HG03378 (cell line): ENCODE data around the gene PCSK1N.

Experiments used
- ATAC-seq: cut with Tn5 transposase; IDR thresholded peaks from one replicate; pipeline ENCODE4 v1.9.1; 2021; ENCODE audit warnings: mild to moderate bottlenecking, moderate library complexity; ENCODE audit not compliant: unreplicated experiment

Gene PCSK1N

GRCh38 chrX:48791063-48791820 is 44.2 kb downstream of the PCSK1N start:
- no peak for ATAC-seq

GRCh38 chrX:48790477-48790876 is 44.9 kb downstream of the PCSK1N start:
- no peak for ATAC-seq

- ATAC-seq, result no peak
Measured at GRCh38 chrX:48789366-48790220, 45.8 kb downstream of the PCSK1N start.

- no peak for ATAC-seq
Measured at GRCh38 chrX:48787505-48788443, 47.6 kb downstream of the PCSK1N start.

GRCh38 chrX:48786825-48787504 is 48.4 kb downstream of the PCSK1N start:
- no peak for ATAC-seq

- ATAC-seq, result no peak
Measured at GRCh38 chrX:48786341-48786800, 49.0 kb downstream of the PCSK1N start, which contains the start of gene GATA1. Gene GATA1, plus strand, starts transcription at chrX:48786590. Its CDS starts 4,520 bp downstream, at chrX:48791110.

GRCh38 chrX:48785540-48786214 is 49.7 kb downstream of the PCSK1N start:
- no peak for ATAC-seq

- ATAC-seq, result no peak
Measured at GRCh38 chrX:48785186-48785539, 50.2 kb downstream of the PCSK1N start.

- no peak for ATAC-seq
Measured at GRCh38 chrX:48784726-48785125, 50.7 kb downstream of the PCSK1N start.

GRCh38 chrX:48782795-48783194 is 52.6 kb downstream of the PCSK1N start:
- no peak for ATAC-seq

GRCh38 chrX:48782216-48782615 is 53.2 kb downstream of the PCSK1N start:
- ATAC-seq, result no peak

- ATAC-seq, result no peak
Measured at GRCh38 chrX:48781705-48782104, 53.7 kb downstream of the PCSK1N start.
